Fibroblast of lung (primary cell): ENCODE measurements around the gene CD5L.

Experiments
- EZH2 ChIP-seq: IDR thresholded peaks from 2 replicates; pipeline ENCODE4 v1.5.1; 2012; ENCODE audit warnings: low read length, control low read depth, mild to moderate bottlenecking; ENCODE audit errors: missing control alignments
- TF ChIP-seq, protein P1 (sequence below), 2 donors: IDR thresholded peaks in 1 of 2; conservative IDR thresholded peaks in 1 of 2; 1 replicate in 1 of 2; 2 replicates in 1 of 2; pipeline ENCODE4 v1.5.1; 2011 to 2012; ENCODE audit warnings: low read length in 2 of 2, control low read depth in 1 of 2, inconsistent platforms in 1 of 2, low read depth in 1 of 2, mild to moderate bottlenecking in 1 of 2

DNA sequence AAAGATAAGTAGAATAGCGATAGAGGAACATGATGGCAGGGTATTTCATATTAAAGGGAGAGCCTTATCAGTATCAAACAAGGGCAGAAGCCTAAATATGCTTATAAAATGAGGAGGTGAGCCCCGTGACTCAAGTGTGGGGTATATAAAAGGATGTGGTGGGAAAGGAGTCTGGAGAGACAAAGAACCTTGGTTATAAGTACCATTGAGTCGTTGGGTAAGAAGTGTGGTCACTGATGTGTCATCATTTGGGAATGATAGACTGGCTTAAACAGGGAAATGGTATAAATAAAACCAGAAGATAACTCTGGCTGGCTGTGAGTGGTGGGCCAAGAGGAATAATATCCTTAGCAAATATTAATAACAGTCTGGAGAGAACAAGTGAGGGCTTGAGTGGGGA is 10.9 kb upstream of the CD5L start:
- TF ChIP-seq, protein P1, sequence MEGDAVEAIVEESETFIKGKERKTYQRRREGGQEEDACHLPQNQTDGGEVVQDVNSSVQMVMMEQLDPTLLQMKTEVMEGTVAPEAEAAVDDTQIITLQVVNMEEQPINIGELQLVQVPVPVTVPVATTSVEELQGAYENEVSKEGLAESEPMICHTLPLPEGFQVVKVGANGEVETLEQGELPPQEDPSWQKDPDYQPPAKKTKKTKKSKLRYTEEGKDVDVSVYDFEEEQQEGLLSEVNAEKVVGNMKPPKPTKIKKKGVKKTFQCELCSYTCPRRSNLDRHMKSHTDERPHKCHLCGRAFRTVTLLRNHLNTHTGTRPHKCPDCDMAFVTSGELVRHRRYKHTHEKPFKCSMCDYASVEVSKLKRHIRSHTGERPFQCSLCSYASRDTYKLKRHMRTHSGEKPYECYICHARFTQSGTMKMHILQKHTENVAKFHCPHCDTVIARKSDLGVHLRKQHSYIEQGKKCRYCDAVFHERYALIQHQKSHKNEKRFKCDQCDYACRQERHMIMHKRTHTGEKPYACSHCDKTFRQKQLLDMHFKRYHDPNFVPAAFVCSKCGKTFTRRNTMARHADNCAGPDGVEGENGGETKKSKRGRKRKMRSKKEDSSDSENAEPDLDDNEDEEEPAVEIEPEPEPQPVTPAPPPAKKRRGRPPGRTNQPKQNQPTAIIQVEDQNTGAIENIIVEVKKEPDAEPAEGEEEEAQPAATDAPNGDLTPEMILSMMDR (conservative IDR thresholded peaks at IDR 0.05 in 1 of 2, IDR thresholded peaks at IDR 0.05 in 1 of 2; ENCODE audit: low read depth in 1 of 2, low read length in 2 of 2) = no peak
- TF ChIP-seq EZH2 = no peak
